HepG2 (cell line): Measurements from ENCODE around the gene NUBP2. TPM values are rescaled to one million over a fixed set of nuclear protein-coding genes. Genes with fewer than 3 reads are reported as not detected.

ENCODE experiments used
- ATAC-seq: fragments of 200-7000 bp; cut with Tn5 transposase; 3 replicates; pipeline ENCODE4 v1.9.1; 2020; ENCODE audit warnings: mild to moderate bottlenecking, moderate library complexity
- BruUV-seq: library from RNA; stranded (reverse); fragments of 400-500 nt; replicated peaks from 2 replicates; lab custom pipeline; 2021; lab: Mats Ljungman, UMichigan
- CTCF ChIA-PET: fragments of 300-600 bp; formaldehyde crosslinking; extraction: SDS; loops from one replicate; lab custom pipeline; 2021; ENCODE audit warnings: low total read pairs, inconsistent platforms, low intra/inter-chr PET ratio; lab: Yijun Ruan, JAX
- POLR2A ChIA-PET: fragments of 350-600 bp; sonication (Branson Sonifier 250); formaldehyde crosslinking; loops from one replicate; lab custom pipeline; 2020; ENCODE audit warnings: antibody characterized with exemption, inconsistent platforms; lab: Yijun Ruan, JAX
- DNase-seq: peaks from one replicate; pipeline ENCODE4 v3.0.0-alpha.2; 2015; ENCODE audit warnings: low spot score
- FAIRE-seq: peaks from 3 replicates; lab custom pipeline; 2011; peaks lifted over from hg19 to GRCh38; lab: Jason Lieb, UNC
- H2AFZ ChIP-seq: one replicate; pipeline ENCODE4 v1.6.1; 2011; ENCODE audit warnings: low read length, inconsistent platforms
- H3K27ac ChIP-seq: fragments of 300-600 bp; 3 replicates; pipeline ENCODE4 v1.8.0; 2011; ENCODE audit warnings: mixed run types, mild to moderate bottlenecking, mixed read lengths, low read length, inconsistent platforms; ENCODE audit not compliant: insufficient read depth; ENCODE audit errors: extremely low read length
- H3K27me3 ChIP-seq, 2 experiments: fragments of 200-600 bp in 1 of 2; 2 replicates in 1 of 2; 3 replicates in 1 of 2; pipeline versions ENCODE4 v1.6.0 to v1.8.0; 2011; ENCODE audit warnings: low read length in 2 of 2, mild to moderate bottlenecking in 2 of 2, moderate library complexity in 2 of 2, inconsistent platforms in 1 of 2; ENCODE audit not compliant: insufficient read depth in 2 of 2, control insufficient read depth in 1 of 2
- H3K36me3 ChIP-seq, 2 experiments: fragments of 200-600 bp in 1 of 2; replicated peaks in 1 of 2; 2 replicates in 1 of 2; 3 replicates in 1 of 2; pipeline versions ENCODE4 v1.5.1 to v1.8.0; 2011; ENCODE audit warnings: low read length in 2 of 2, inconsistent platforms in 1 of 2; ENCODE audit not compliant: insufficient read depth in 2 of 2, control insufficient read depth in 1 of 2
- H3K4me1 ChIP-seq: 2 replicates; pipeline ENCODE4 v1.5.1; 2012; ENCODE audit warnings: low read length, inconsistent platforms; ENCODE audit not compliant: insufficient read depth
- H3K4me2 ChIP-seq: 2 replicates; pipeline ENCODE4 v1.6.0; 2011; ENCODE audit warnings: low read depth, low read length, inconsistent platforms
- H3K4me3 ChIP-seq, 3 experiments: fragments of 200-600 bp in 1 of 3; sonication (generic), shearing (Covaris generic) in 1 of 3; replicated peaks in 1 of 3; 2 replicates each; pipeline ENCODE4 v1.5.1; 2011 to 2016; ENCODE audit warnings: low read length in 3 of 3, inconsistent platforms in 2 of 3, low read depth in 2 of 3, mild to moderate bottlenecking in 2 of 3, control low read depth in 1 of 3, mixed read lengths in 1 of 3; ENCODE audit not compliant: insufficient read depth in 1 of 3
- H3K79me2 ChIP-seq: one replicate; pipeline ENCODE4 v1.6.1; 2011; ENCODE audit warnings: low read length, inconsistent platforms; ENCODE audit not compliant: insufficient read depth
- H3K9ac ChIP-seq: 2 replicates; pipeline ENCODE4 v1.6.0; 2011; ENCODE audit warnings: mild to moderate bottlenecking, low read depth, low read length, inconsistent platforms; ENCODE audit not compliant: insufficient read depth
- H3K9me3 ChIP-seq: 2 replicates; pipeline ENCODE4 v1.5.1; 2012; ENCODE audit warnings: mild to moderate bottlenecking, low read length
- H4K20me1 ChIP-seq: 2 replicates; pipeline ENCODE4 v1.6.0; 2011; ENCODE audit warnings: inconsistent platforms, mild to moderate bottlenecking, low read length, moderate library complexity; ENCODE audit not compliant: insufficient read depth
- AGO2 ChIP-seq: fragments of 200-400 bp; formaldehyde crosslinking; optimal IDR thresholded peaks from 2 replicates; pipeline ENCODE3; 2017; ENCODE audit warnings: mild to moderate bottlenecking, low read depth, low read length, moderate library complexity
- GPN1 ChIP-seq: sonication (generic); formaldehyde crosslinking; IDR thresholded peaks from 2 replicates; pipeline ENCODE4 v1.5.1; 2020; ENCODE audit warnings: missing genetic modification reagents, borderline replicate concordance
- ZNF562 ChIP-seq: sonication (generic); formaldehyde crosslinking; IDR thresholded peaks from 2 replicates; pipeline ENCODE4 v1.8.0; 2022; ENCODE audit warnings: missing genetic modification reagents, borderline replicate concordance
- WGBS: methylation state at CpG from one replicate; pipeline ENCODE4 v1.1.6; 2017; ENCODE audit warnings: low lambda C conversion rate; 5-methylcytosine and 5-hydroxymethylcytosine counted together
- in situ Hi-C: cut with HindIII; loops from 2 replicates; pipeline ENCODE4 v1.10.0; 2017; ENCODE audit warnings: low pct_unique_long_range_greater_than_20kb; ENCODE audit not compliant: extremely low pct_ligation_motif_present
- intact Hi-C: fragments of 100-400 bp; cut with micrococcal nuclease; formaldehyde crosslinking; loops from one replicate; pipeline ENCODE4 v1.10.0; 2022; ENCODE audit not compliant: unreplicated experiment
- polyA plus RNA-seq, 8 experiments: library from polyadenylated mRNA; depleted of rRNA in 3 of 8; stranded (reverse) in 7 of 8; unstranded in 1 of 8; fragments of >200 nt; fragmentation: Illumina TruSeq in 4 of 8; extraction: Trizol in 4 of 8; gene quantifications; 2 replicates each; pipeline versions ENCODE4 v1.2.1 to v1.2.3, GENCODE V29; 2011 to 2016; ENCODE audit warnings: low read depth in 4 of 8, missing spikeins in 1 of 8, mixed read lengths in 1 of 8; ENCODE audit not compliant: insufficient read depth in 1 of 8
- total RNA-seq, 5 experiments: library from RNA; depleted of rRNA; stranded (reverse); fragments of >200 nt; fragmentation: Illumina TruSeq; extraction: Trizol; gene quantifications; 2 replicates each; pipeline ENCODE4 v1.2.3, GENCODE V29; 2016; ENCODE audit warnings: low read depth in 1 of 5

Gene NUBP2
- total and polyA plus RNA-seq, 2 of the 13 experiments (the other 11 are each of a cell fraction or from before 2014, with no cell fraction given) = 25.7 to 61.5 TPM

DNA sequence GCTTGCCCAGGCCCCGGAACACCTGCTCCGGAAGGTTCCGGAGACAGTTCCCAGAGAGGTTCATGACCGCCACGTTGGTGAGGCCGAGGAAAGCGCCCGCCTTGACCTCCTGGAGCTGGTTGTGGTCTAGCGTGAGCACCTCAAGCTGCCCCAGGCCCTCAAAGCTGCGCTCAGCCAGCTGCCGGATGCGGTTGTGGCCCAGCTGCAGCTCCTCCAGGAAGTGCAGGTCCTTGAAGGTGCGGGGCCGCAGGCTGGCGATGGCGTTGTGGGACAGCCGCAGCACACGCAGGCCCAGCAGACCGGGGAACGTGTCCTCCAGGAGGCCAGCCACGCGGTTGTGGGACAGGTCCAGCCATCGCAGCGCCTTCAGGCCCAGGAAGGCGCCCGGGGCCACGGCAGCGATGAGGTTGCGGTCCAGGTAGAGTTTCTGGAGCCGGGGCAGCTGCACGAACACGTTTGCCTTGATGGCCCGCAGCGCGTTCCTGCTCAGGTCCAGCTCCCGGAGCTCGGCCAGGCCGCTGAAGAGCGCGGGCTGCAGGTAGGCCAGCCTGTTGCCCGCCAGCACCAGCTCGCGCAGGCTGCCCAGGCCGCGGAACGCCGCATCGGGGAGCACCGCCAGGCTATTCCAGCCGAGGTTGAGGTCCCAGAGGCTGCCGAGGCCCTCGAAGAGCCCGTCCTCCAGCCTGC is 8.6 kb downstream of the NUBP2 start:
- H3K36me3 ChIP-seq = peaks cover 3 to 4% of the 10 kb centered on the region in 2 experiments; a peak in 3 of 5 replicates
- H4K20me1 ChIP-seq = no peaks in the 10 kb centered on the region
- H3K79me2 ChIP-seq = peaks cover 3% of the 10 kb centered on the region
- in situ Hi-C loops (no loop called here), intact Hi-C loops (no loop called here)
- peak; percentile 26 for TF ChIP-seq AGO2
- no peak for TF ChIP-seq GPN1 (CRISPR knock-in tag)
- H3K9ac ChIP-seq = no peak overlapping the region
- ChIA-PET POLR2A (interaction anchor here (5.5 kb wide), 1 partner anchor 8 kb away, joined by 57 read pairs; the partner anchor contains the start of genes NUBP2 and SPSB3), CTCF (no interaction called here)
- 91% methylated on average over 11 of the region's 53 CpGs for WGBS
- H3K4me2 ChIP-seq = no peak overlapping the region
- H3K27me3 ChIP-seq = no peaks in the 10 kb centered on the region
- no peak overlapping the region for H2AFZ ChIP-seq
- no peak overlapping the region for H3K27ac ChIP-seq
- H3K9me3 ChIP-seq = no peaks in the 10 kb centered on the region
- DNase-seq (no peak), ATAC-seq (no peak), FAIRE-seq (no peak)
- no peak overlapping the region for H3K4me3 ChIP-seq
- BruUV-seq = no TSS peak
- H3K4me1 ChIP-seq = peaks cover 25% of the 10 kb centered on the region

DNA sequence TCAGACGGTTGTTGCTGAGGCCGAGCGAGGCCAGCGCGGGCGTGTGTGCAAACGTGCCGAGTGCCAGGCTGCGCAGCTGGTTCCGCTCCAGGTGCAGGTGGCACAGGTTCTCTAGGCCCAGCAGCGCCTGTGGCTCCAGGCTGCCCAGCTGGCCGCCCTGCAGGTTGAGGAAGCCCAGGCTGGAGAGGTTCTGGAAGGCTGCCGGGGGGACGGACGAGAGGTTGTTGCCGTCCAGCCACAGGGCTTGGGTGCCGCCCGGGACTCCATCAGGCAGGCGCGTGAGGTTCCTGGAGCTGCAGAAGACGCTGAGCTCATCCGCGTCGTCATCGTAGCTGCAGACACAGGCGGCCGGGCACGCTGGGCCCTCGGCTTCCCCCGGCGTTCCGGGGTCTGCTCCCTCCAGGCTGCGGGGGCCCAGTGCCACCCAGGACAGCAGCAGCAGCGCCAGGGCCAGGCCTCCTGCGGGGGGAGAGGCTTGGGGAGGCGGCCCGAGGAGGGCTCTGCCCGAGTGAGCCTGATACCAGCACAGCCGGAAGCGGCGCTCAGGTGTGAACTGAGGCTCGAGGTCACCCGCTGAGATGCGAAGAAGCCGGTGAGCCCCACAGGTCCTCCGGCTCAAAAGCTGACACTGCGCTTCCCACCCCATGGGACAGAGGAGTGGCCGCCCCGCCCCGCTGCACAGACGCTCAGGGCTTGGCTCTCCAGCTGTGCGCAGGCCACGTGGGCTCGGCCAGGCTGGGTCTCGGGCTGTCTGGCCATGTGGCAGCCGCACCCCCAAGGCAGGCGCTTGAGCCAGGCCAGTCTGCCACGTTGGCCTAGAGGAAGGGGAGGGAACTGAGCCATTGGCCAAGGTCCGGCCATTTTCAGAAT is 9.4 kb downstream of the NUBP2 start:
- H3K27ac ChIP-seq = no peak overlapping the region
- H3K4me1 ChIP-seq = peaks cover 25% of the 10 kb centered on the region
- intact Hi-C loops = no loop called here
- no peak overlapping the region for H3K4me2 ChIP-seq
- H4K20me1 ChIP-seq = no peaks in the 10 kb centered on the region
- no peak overlapping the region for H2AFZ ChIP-seq
- BruUV-seq = no TSS peak
- peaks cover 1 to 4% of the 10 kb centered on the region in 2 experiments; a peak in 2 of 5 replicates for H3K36me3 ChIP-seq
- no peak for ATAC-seq
- CTCF ChIA-PET = no interaction called here
- no peak for DNase-seq
- H3K9me3 ChIP-seq = no peaks in the 10 kb centered on the region
- no peak overlapping the region for H3K9ac ChIP-seq
- POLR2A ChIA-PET = interaction anchor here (1.2 to 5.5 kb wide), 2 partner anchors 9 to 15 kb away, joined by 3 to 57 read pairs; partner anchors contain the start of genes NUBP2 and SPSB3
- no peaks in the 10 kb centered on the region for H3K27me3 ChIP-seq
- TF ChIP-seq ZNF562 (CRISPR knock-in tag) (no peak), AGO2 (peak; percentile 15)
- no peak for FAIRE-seq
- no peaks in the 10 kb centered on the region for H3K79me2 ChIP-seq
- WGBS = 91% methylated on average over 7 of the region's 59 CpGs
- no peak overlapping the region for H3K4me3 ChIP-seq
- in situ Hi-C loops = no loop called here
